A673 (cell line): ENCODE data around the gene GBP1. TPM values are rescaled to one million over a fixed set of nuclear protein-coding genes. Genes with fewer than 3 reads are reported as not detected.
"Not testable (repeated sequence)": the region's sequence is repeated elsewhere in the genome, so short reads cannot be mapped to it uniquely, and the experiment has no call there.

Experiments
- BruUV-seq: library from RNA; stranded (reverse); fragments of 400-500 nt; replicated peaks from 2 replicates; lab custom pipeline; 2021; lab: Mats Ljungman, UMichigan
- CTCF ChIA-PET: fragments of 300-600 bp; sonication (Branson Sonifier 250); formaldehyde crosslinking; loops from one replicate; lab custom pipeline; 2022; ENCODE audit warnings: antibody characterized with exemption; lab: Charles Lee
- POLR2A ChIA-PET: fragments of 300-600 bp; sonication (Branson Sonifier 250); formaldehyde crosslinking; loops from one replicate; lab custom pipeline; 2022; ENCODE audit warnings: antibody characterized with exemption; ENCODE audit not compliant: low non-redundant PET; lab: Charles Lee
- DNase-seq: peaks from one replicate; pipeline ENCODE4 v3.0.0-alpha.2; 2015; ENCODE audit warnings: low spot score
- H3K27ac ChIP-seq: fragments of 200-600 bp; sonication (generic); 2 replicates; pipeline ENCODE4 v1.5.1; 2016; ENCODE audit warnings: mixed run types, low read depth, mild to moderate bottlenecking, mixed read lengths, antibody characterized with exemption, low read length; ENCODE audit not compliant: poor library complexity, severe bottlenecking
- H3K27me3 ChIP-seq: fragments of 200-600 bp; sonication (generic); replicated peaks from 2 replicates; pipeline ENCODE4 v1.6.1; 2017; ENCODE audit warnings: mixed run types, low read depth, mild to moderate bottlenecking, mixed read lengths, antibody characterized with exemption, low read length; ENCODE audit not compliant: insufficient read depth, poor library complexity
- H3K36me3 ChIP-seq: fragments of 200-600 bp; sonication (generic); 2 replicates; pipeline ENCODE4 v1.6.1; 2016; ENCODE audit warnings: mixed run types, mild to moderate bottlenecking, mixed read lengths, antibody characterized with exemption, low read length; ENCODE audit not compliant: insufficient read depth, poor library complexity, severe bottlenecking
- H3K4me1 ChIP-seq: fragments of 200-600 bp; sonication (generic); 2 replicates; pipeline ENCODE4 v1.6.1; 2017; ENCODE audit warnings: mixed run types, mild to moderate bottlenecking, mixed read lengths, antibody characterized with exemption, low read length; ENCODE audit not compliant: insufficient read depth, poor library complexity, severe bottlenecking
- H3K4me3 ChIP-seq: fragments of 200-600 bp; sonication (generic); 2 replicates; pipeline ENCODE4 v1.5.1; 2016; ENCODE audit warnings: low read depth, mixed run types, mild to moderate bottlenecking, mixed read lengths, low read length; ENCODE audit not compliant: poor library complexity, severe bottlenecking
- H3K9me3 ChIP-seq: fragments of 200-600 bp; sonication (generic); 2 replicates; pipeline ENCODE4 v1.6.1; 2016; ENCODE audit warnings: mixed run types, low read depth, mild to moderate bottlenecking, mixed read lengths, antibody characterized with exemption, low read length; ENCODE audit not compliant: poor library complexity, severe bottlenecking
- EZH2 ChIP-seq: fragments of 200-600 bp; sonication (generic); IDR thresholded peaks from 2 replicates; pipeline ENCODE4 v1.6.1; 2017; ENCODE audit warnings: borderline replicate concordance, low read depth, mild to moderate bottlenecking, mixed read lengths, antibody characterized with exemption, low read length; ENCODE audit not compliant: poor library complexity, severe bottlenecking
- intact Hi-C: fragments of 100-400 bp; cut with micrococcal nuclease; formaldehyde crosslinking; loops from one replicate; pipeline ENCODE4 v1.10.0; 2022; ENCODE audit not compliant: unreplicated experiment
- total RNA-seq: library from RNA; stranded (reverse); gene quantifications from 2 replicates; pipeline ENCODE4 v1.2.3, GENCODE V29; 2021
- TF ChIP-seq, protein P1 (sequence below): fragments of 300-800, 200-600 bp; sonication (generic); conservative IDR thresholded peaks from 2 replicates; pipeline ENCODE4 v1.5.1; 2017; ENCODE audit warnings: low read depth, mild to moderate bottlenecking, antibody characterized with exemption, low read length, moderate library complexity, mixed read lengths

The GBP1 gene
- total RNA-seq, 1 experiment from 2014 or later, result 10.1 TPM

DNA sequence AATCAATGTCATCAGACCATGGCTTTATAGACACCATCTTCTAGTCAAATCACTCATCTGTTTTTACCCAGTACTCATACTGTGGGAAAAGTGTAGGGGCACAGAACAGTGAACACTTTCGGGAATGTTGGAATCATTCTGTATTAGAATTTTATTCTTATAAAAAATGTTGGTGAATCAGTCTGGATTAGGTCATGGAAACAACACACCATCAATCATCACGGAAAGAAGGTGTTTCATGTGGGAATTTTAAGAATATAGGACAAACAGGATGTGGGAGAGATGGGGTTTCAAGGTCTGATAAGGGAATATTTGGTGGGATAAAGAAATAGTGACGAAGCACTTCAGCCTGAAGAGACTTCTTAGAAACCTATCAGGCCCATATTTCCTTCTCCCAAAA lies 17.3 kb downstream of the GBP1 start:
- Histone ChIP-seq H3K4me1 (no peaks in the 10 kb centered on the region), H3K27me3 (no peaks in the 10 kb centered on the region), H3K27ac (no peak overlapping the region), H3K36me3 (no peaks in the 10 kb centered on the region), H3K9me3 (no peaks in the 10 kb centered on the region), H3K4me3 (no peak overlapping the region)
- intact Hi-C loops, result no loop called here
- ChIA-PET CTCF (no interaction called here), POLR2A (no interaction called here)
- no TSS peak for BruUV-seq
- TF ChIP-seq, protein P1, sequence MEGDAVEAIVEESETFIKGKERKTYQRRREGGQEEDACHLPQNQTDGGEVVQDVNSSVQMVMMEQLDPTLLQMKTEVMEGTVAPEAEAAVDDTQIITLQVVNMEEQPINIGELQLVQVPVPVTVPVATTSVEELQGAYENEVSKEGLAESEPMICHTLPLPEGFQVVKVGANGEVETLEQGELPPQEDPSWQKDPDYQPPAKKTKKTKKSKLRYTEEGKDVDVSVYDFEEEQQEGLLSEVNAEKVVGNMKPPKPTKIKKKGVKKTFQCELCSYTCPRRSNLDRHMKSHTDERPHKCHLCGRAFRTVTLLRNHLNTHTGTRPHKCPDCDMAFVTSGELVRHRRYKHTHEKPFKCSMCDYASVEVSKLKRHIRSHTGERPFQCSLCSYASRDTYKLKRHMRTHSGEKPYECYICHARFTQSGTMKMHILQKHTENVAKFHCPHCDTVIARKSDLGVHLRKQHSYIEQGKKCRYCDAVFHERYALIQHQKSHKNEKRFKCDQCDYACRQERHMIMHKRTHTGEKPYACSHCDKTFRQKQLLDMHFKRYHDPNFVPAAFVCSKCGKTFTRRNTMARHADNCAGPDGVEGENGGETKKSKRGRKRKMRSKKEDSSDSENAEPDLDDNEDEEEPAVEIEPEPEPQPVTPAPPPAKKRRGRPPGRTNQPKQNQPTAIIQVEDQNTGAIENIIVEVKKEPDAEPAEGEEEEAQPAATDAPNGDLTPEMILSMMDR, result no peak
- TF ChIP-seq EZH2, result no peak
- DNase-seq, result no peak

DNA sequence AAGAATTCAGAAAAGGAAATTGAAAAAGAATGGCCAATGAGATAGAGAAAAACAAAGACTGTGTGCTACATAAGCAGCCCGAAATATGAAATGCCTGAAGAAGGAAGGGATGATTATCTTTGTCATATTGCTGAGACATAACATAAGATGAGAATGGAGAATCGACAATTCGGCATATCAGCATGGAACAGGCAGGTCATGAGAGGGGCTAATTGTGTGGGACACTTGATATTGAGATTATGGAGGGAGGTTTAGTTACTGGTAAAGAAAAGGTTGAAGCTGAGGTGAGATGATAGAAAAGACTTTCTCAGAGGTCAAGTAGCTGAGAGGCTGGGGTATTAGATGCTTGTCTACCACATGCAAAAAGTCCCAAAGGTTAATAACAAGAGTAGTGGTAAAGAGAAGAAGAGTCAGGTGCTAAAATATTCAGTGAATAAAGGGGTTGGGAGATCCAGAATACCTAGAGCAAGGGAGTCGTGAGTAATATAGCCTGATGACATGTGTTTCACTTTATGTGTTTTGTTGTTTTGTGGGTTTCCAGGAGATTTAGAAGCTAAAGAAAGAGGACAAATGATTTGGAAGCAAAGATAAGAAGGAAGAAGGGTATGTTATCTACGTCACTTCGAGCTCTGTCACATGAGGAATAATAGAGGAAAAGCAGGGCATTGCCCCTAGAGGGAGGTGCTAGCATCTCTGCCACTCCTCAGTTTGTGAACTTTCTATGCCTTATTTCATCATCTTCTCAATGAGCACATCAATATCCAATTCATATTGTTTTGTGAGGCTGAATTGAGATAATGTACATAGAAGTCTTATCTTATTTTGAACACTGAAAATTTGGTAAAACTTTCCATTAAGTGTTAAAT lies 18.5 kb downstream of the GBP1 start:
- H3K27me3 ChIP-seq, H3K4me1 ChIP-seq, DNase-seq, H3K4me3 ChIP-seq, intact Hi-C loops, POLR2A ChIA-PET, H3K9me3 ChIP-seq, CTCF ChIA-PET, H3K36me3 ChIP-seq, BruUV-seq, H3K27ac ChIP-seq: not testable (repeated sequence)

DNA sequence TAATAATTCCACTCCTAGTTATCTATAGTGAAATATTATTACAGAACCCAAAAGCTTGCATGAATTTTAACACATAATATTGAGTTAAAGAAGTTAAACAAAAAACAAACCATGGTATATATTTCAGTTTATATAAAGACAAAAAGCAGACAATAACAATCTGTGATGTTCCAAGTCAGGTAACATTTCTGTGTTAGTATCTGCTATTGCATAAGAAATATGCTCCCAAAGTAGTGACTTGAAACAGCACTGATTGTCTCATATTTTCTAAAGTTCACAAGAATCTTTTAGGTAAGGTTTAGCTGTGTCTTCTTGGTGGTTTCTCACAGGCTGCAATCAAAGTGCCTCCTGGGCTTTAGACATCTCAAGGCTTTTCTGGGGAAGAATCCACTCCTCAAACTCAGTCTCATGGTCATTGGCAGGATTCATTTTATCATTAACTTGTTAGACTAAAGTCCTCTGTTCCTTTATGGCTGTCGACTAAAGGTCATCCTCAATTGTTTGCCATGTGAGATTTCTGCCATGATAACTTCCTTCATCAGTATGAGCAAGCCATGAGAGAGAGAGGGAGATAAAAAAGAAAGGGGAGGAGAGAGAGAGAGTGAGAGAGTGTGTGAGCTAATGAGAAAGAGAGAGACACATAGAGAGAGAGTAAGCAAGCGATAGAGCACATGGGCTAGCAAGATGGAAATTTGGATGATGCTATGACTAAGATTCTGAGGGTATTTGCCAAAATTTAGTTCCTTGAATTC lies 19.9 kb downstream of the GBP1 start:
- intact Hi-C loops, result no loop called here
- no peak overlapping the region for H3K27ac ChIP-seq
- H3K27me3 ChIP-seq, result no peaks in the 10 kb centered on the region
- H3K36me3 ChIP-seq, result no peaks in the 10 kb centered on the region
- no peaks in the 10 kb centered on the region for H3K9me3 ChIP-seq
- CTCF ChIA-PET, result no interaction called here
- H3K4me1 ChIP-seq, result no peaks in the 10 kb centered on the region
- no peak overlapping the region for H3K4me3 ChIP-seq
- no peak for DNase-seq
- no peak for TF ChIP-seq EZH2
- TF ChIP-seq, protein P1, result no peak
- POLR2A ChIA-PET, result no interaction called here
- BruUV-seq, result no TSS peak
